Measurements from ENCODE around the gene IMMP2L. TPM values are rescaled to one million over a fixed set of nuclear protein-coding genes. Genes with fewer than 3 reads are reported as not detected.

IMMP2L gene
- total and polyA plus RNA-seq, 2 of the 8 experiments (the other 6 are each of a cell fraction or from before 2014, with no cell fraction given), result 2.3 to 10.1 TPM

DNA sequence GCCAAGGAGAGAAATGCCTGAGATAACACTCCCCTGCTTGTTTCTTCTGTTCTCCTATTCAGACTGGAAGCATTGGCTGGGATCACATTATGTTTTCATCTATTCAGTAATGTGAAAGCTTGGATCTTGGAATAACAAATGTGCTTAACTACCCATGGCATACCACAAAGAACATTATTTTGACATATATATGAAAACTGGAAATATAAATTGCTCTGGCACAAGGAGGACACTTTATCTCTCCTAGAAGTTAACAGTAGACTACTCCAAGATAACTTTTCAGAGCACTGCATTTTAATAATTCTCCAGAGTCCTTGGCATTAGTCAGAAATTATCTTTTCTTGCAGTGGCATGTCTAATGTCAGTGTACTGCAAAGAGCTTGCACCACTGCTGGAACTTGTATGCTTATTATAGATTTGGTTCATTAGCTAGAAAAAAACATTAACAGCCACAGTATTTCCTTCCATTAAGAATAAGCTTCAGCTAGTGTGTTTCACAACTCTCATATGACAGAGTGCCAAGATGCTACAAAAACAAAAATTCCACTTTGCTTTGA lies 640.6 kb downstream of the IMMP2L start (continued):
- TF ChIP-seq POLR2A (IDR thresholded peaks at IDR 0.05; ENCODE audit: control extremely low read depth in 1 of 2, low read depth in 2 of 2, low read length in 2 of 2), result no peak
- TF ChIP-seq RNF2 (IDR thresholded peaks at IDR 0.05; ENCODE audit: borderline replicate concordance, low read depth, low read length, missing control alignments, poor library complexity, severe bottlenecking), result no peak

All from H1 (cell line).